ENCODE measurements around the gene ANKRD33B.
"Not testable (repeated sequence)": the region's sequence is repeated elsewhere in the genome, so short reads cannot be mapped to it uniquely, and the experiment has no call there.

Gene ANKRD33B

GRCh38 chr5:10621832-10622231 lies 58.0 kb downstream of the ANKRD33B start:
- DNase-seq (ENCODE audit: low spot score) = no peak

- DNase-seq (ENCODE audit: low spot score) = no peak
Measured at GRCh38 chr5:10622810-10623209, 58.9 kb downstream of the ANKRD33B start.

GRCh38 chr5:10623305-10623910 lies 59.5 kb downstream of the ANKRD33B start:
- no peak for DNase-seq (ENCODE audit: low spot score)

GRCh38 chr5:10624206-10624605 lies 60.3 kb downstream of the ANKRD33B start:
- no peak for DNase-seq (ENCODE audit: low spot score)

- no peak for DNase-seq (ENCODE audit: low spot score)
Measured at GRCh38 chr5:10624679-10625078, 60.8 kb downstream of the ANKRD33B start.

- DNase-seq (ENCODE audit: low spot score) = no peak
Measured at GRCh38 chr5:10625700-10626472, 62.0 kb downstream of the ANKRD33B start.

- DNase-seq (ENCODE audit: low spot score) = peak; percentile 39
Measured at GRCh38 chr5:10626473-10627013, 62.7 kb downstream of the ANKRD33B start.

- DNase-seq (ENCODE audit: low spot score) = no peak
Measured at GRCh38 chr5:10627160-10627701, 63.4 kb downstream of the ANKRD33B start.

GRCh38 chr5:10628601-10629000 lies 64.7 kb downstream of the ANKRD33B start:
- no peak for DNase-seq (ENCODE audit: low spot score)

- DNase-seq (ENCODE audit: low spot score) = no peak
Measured at GRCh38 chr5:10629682-10630081, 65.8 kb downstream of the ANKRD33B start.

- DNase-seq (ENCODE audit: low spot score) = no peak
Measured at GRCh38 chr5:10630126-10630525, 66.3 kb downstream of the ANKRD33B start.

- not testable (repeated sequence) for DNase-seq (ENCODE audit: low spot score)
Measured at GRCh38 chr5:10630744-10631143, 66.9 kb downstream of the ANKRD33B start.

GRCh38 chr5:10631316-10631996 lies 67.6 kb downstream of the ANKRD33B start:
- DNase-seq (ENCODE audit: low spot score) = no peak

GRCh38 chr5:10632110-10632761 lies 68.4 kb downstream of the ANKRD33B start:
- peak; percentile 53 for DNase-seq (ENCODE audit: low spot score)

- no peak for DNase-seq (ENCODE audit: low spot score)
Measured at GRCh38 chr5:10633271-10634049, 69.6 kb downstream of the ANKRD33B start.

GRCh38 chr5:10634050-10634449 lies 70.2 kb downstream of the ANKRD33B start:
- peak; percentile 33 for DNase-seq (ENCODE audit: low spot score)

GRCh38 chr5:10634562-10634961 lies 70.7 kb downstream of the ANKRD33B start:
- no peak for DNase-seq (ENCODE audit: low spot score)

- no peak for DNase-seq (ENCODE audit: low spot score)
Measured at GRCh38 chr5:10635257-10635866, 71.5 kb downstream of the ANKRD33B start.

- DNase-seq (ENCODE audit: low spot score) = no peak
Measured at GRCh38 chr5:10635867-10636350, 72.0 kb downstream of the ANKRD33B start.

- DNase-seq (ENCODE audit: low spot score) = no peak
Measured at GRCh38 chr5:10636363-10637142, 72.7 kb downstream of the ANKRD33B start.
